Measurements from ENCODE around the gene OTUD5.

Gene OTUD5

GRCh38 chrX:48897625-48898306 lies 59.6 kb downstream of the OTUD5 start, which contains the start of the genes PQBP1 and TIMM17B:
TSS of gene PQBP1 (plus strand) at chrX:48897930. CDS start at chrX:48898510, 580 bp downstream.
TSS of gene TIMM17B (minus strand) at chrX:48897768. CDS start at chrX:48897749, 19 bp downstream.
- Mint-ChIP-seq H3K9me3 (peaks cover 42% of the 10 kb centered on the region), H3K4me1 (peaks cover 28% of the 10 kb centered on the region), H3K27me3 (ENCODE audit: low read depth, poor library complexity) (peaks cover 6% of the 10 kb centered on the region), H3K4me3 (peak within 1 kb of the TSS; percentile 87), H3K36me3 (ENCODE audit: low read depth) (peaks cover 29% of the 10 kb centered on the region), H3K27ac (peak within 1 kb of the TSS; percentile 99)
- no peak for TF ChIP-seq CTCF (IDR thresholded peaks at IDR 0.05)
- DNase-seq, result peak; percentile 83

- Mint-ChIP-seq H3K36me3 (ENCODE audit: low read depth) (peaks cover 23% of the 10 kb centered on the region), H3K27ac (peak overlapping the region; percentile 99), H3K27me3 (ENCODE audit: low read depth, poor library complexity) (peaks cover 6% of the 10 kb centered on the region), H3K4me3 (peak overlapping the region; percentile 87), H3K9me3 (peaks cover 38% of the 10 kb centered on the region), H3K4me1 (peaks cover 28% of the 10 kb centered on the region)
- no peak for TF ChIP-seq CTCF (IDR thresholded peaks at IDR 0.05)
- DNase-seq, result peak; percentile 83
These were observed 60.2 kb downstream of the OTUD5 start for GRCh38 chrX:48897157-48897624.

DNA sequence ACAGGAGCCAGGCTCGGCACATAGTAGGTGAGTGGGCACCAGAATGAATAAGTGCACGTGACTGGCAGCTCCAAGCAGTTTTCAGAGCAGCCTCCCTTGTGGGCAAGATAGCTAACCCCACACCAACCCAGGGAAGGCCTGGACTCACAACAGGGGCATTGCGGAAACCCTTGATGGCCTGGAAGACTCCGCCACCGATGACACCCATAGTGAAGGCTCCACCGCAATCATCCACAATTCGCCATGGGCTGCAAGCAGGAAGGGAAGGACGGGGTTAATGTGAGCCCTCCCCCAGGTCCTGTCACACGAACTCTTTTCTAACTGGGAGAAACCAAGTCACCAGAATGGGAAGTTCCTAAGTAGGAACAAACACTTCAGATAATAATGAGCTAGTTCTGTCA lies 60.8 kb downstream of the OTUD5 start:
- Mint-ChIP-seq H3K9me3 (peaks cover 35% of the 10 kb centered on the region), H3K36me3 (ENCODE audit: low read depth) (peaks cover 19% of the 10 kb centered on the region), H3K4me3 (peak overlapping the region; percentile 87), H3K4me1 (peaks cover 32% of the 10 kb centered on the region), H3K27me3 (ENCODE audit: low read depth, poor library complexity) (peaks cover 6% of the 10 kb centered on the region), H3K27ac (peak overlapping the region; percentile 99)
- TF ChIP-seq CTCF (IDR thresholded peaks at IDR 0.05), result no peak
- DNase-seq, result no peak

- Mint-ChIP-seq H3K36me3 (ENCODE audit: low read depth) (peaks cover 14% of the 10 kb centered on the region), H3K9me3 (peaks cover 38% of the 10 kb centered on the region), H3K27ac (no peak overlapping the region), H3K4me1 (peaks cover 44% of the 10 kb centered on the region), H3K4me3 (peak overlapping the region; percentile 63), H3K27me3 (ENCODE audit: low read depth, poor library complexity) (peaks cover 6% of the 10 kb centered on the region)
- DNase-seq, result no peak
- TF ChIP-seq CTCF (IDR thresholded peaks at IDR 0.05), result no peak
These were observed 62.5 kb downstream of the OTUD5 start for GRCh38 chrX:48894891-48895290.

DNA sequence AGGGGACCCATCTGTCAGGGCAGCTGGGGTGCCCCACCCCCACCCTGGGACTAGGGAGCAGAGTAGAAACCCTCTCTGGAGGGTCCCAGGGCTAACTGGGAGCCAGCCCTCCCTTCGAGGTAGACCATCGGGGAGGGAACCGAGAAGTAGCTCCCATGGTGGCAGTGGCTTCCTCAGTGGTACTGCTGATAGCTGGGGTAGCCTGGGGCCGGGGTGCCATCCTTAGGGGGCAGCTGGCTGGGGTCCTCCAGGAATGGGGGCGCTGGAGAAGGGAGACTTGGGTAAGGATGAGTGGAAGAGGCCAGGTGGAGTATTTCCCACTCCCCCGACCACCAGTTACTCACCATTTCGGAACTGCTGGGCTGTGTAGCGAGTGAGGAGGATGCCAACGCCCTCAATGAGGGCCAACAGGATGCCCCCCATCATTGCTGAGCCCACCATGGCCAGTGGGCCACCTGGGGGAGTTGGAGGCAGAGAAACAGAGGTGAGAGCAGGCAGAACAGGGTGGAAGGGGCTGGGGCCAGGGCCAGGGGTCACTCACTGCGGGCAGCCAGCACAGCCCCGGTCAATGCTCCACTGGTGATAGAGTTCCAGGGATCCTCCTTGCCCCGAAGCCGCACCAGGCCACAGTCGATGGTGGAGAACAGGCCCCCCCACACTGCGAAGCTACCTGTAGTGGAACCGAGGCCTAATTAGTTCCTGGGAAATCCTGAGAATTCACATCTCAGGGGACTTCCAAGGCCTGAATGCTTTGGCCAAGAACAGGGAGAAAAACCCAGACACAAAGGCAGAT lies 63.7 kb downstream of the OTUD5 start:
- Mint-ChIP-seq H3K4me3 (no peak overlapping the region), H3K36me3 (ENCODE audit: low read depth) (peaks cover 14% of the 10 kb centered on the region), H3K4me1 (peaks cover 49% of the 10 kb centered on the region), H3K9me3 (peaks cover 48% of the 10 kb centered on the region), H3K27me3 (ENCODE audit: low read depth, poor library complexity) (peaks cover 13% of the 10 kb centered on the region), H3K27ac (no peak overlapping the region)
- no peak for DNase-seq
- no peak for TF ChIP-seq CTCF (IDR thresholded peaks at IDR 0.05)
